ENCODE measurements around the gene ARMH3. TPM values are rescaled to one million over a fixed set of nuclear protein-coding genes. Genes with fewer than 3 reads are reported as not detected.
A peak's percentile ranks its signal among the peaks of the same experiment; 100 is the strongest.

The ARMH3 gene
- total and polyA plus RNA-seq, 8 donors: 3.5 to 29.0 (median 17.2) TPM

GRCh38 chr10:101851411-101852116 lies 204.4 kb downstream of the ARMH3 start:
- intact Hi-C loops (cut with DNase I; ENCODE audit: low total_unique reads): no loop called here
- Histone ChIP-seq H3K9me3 (no peaks in the 10 kb centered on the region), H3K27me3 (no peaks in the 10 kb centered on the region), H3K4me1 (peaks cover 0 to 13% (median 0%) of the 10 kb centered on the region in 4 donors), H3K36me3 (peaks cover 9 to 51% (median 37%) of the 10 kb centered on the region in 4 donors), H3K4me3 (no peak overlapping the region), H3K27ac (no peak overlapping the region)
- WGBS, 5 donors: 68 to 88% (median 75%) methylated on average over 4 of the region's 4 CpGs
- TF ChIP-seq POLR2AphosphoS5 (IDR thresholded peaks at IDR 0.05) (no peak), POLR2A (IDR thresholded peaks at IDR 0.05) (no peak), CTCF (IDR thresholded peaks at IDR 0.05) (no peak), EP300 (IDR thresholded peaks at IDR 0.05) (no peak)
- DNase-seq: no peak

- Histone ChIP-seq H3K36me3 (peaks cover 15 to 59% (median 45%) of the 10 kb centered on the region in 4 donors), H3K4me3 (no peak overlapping the region), H3K9me3 (no peaks in the 10 kb centered on the region), H3K27ac (no peak overlapping the region), H3K4me1 (peaks cover 0 to 13% (median 0%) of the 10 kb centered on the region in 4 donors), H3K27me3 (no peaks in the 10 kb centered on the region)
- 88 to 95% (median 93%) methylated on average over 3 of the region's 3 CpGs for WGBS, 5 donors
- no peak for DNase-seq
- intact Hi-C loops (cut with DNase I; ENCODE audit: low total_unique reads): no loop called here
- TF ChIP-seq POLR2AphosphoS5 (IDR thresholded peaks at IDR 0.05) (no peak), POLR2A (IDR thresholded peaks at IDR 0.05) (no peak), EP300 (IDR thresholded peaks at IDR 0.05) (no peak), CTCF (IDR thresholded peaks at IDR 0.05) (no peak)
Observed at GRCh38 chr10:101850749-101851148, 205.2 kb downstream of the ARMH3 start.

GRCh38 chr10:101848894-101849351 lies 207.1 kb downstream of the ARMH3 start:
- no peak for TF ChIP-seq POLR2A (IDR thresholded peaks at IDR 0.05)
- TF ChIP-seq CTCF (IDR thresholded peaks at IDR 0.05): no peak
- TF ChIP-seq EP300 (IDR thresholded peaks at IDR 0.05): no peak
- no peak for TF ChIP-seq POLR2AphosphoS5 (IDR thresholded peaks at IDR 0.05)
- intact Hi-C loops (cut with DNase I; ENCODE audit: low total_unique reads): no loop called here
- H3K27me3 ChIP-seq: no peaks in the 10 kb centered on the region
- H3K4me3 ChIP-seq: no peak overlapping the region
- WGBS, 5 donors: 61 to 83% (median 69%) methylated on average over 3 of the region's 3 CpGs
- H3K36me3 ChIP-seq: peaks cover 18 to 72% (median 54%) of the 10 kb centered on the region in 4 donors
- no peak overlapping the region for H3K27ac ChIP-seq
- H3K9me3 ChIP-seq: no peaks in the 10 kb centered on the region
- H3K4me1 ChIP-seq: peaks cover 0 to 20% (median 3%) of the 10 kb centered on the region in 4 donors
- peak in 1 of 2 donors; percentile 14 for DNase-seq

GRCh38 chr10:101848408-101848807 lies 207.6 kb downstream of the ARMH3 start:
- H3K4me1 ChIP-seq: peaks cover 0 to 25% (median 8%) of the 10 kb centered on the region in 4 donors
- H3K36me3 ChIP-seq: peaks cover 18 to 72% (median 54%) of the 10 kb centered on the region in 4 donors
- DNase-seq: peak in 1 of 2 donors; percentile 18
- TF ChIP-seq POLR2AphosphoS5 (IDR thresholded peaks at IDR 0.05): no peak
- no peak for TF ChIP-seq CTCF (IDR thresholded peaks at IDR 0.05)
- no peak for TF ChIP-seq EP300 (IDR thresholded peaks at IDR 0.05)
- TF ChIP-seq POLR2A (IDR thresholded peaks at IDR 0.05): no peak
- H3K27ac ChIP-seq: no peak overlapping the region
- no peaks in the 10 kb centered on the region for H3K27me3 ChIP-seq
- no peaks in the 10 kb centered on the region for H3K9me3 ChIP-seq
- intact Hi-C loops (cut with DNase I; ENCODE audit: low total_unique reads): no loop called here
- no peak overlapping the region for H3K4me3 ChIP-seq
- WGBS, 5 donors: 60 to 93% (median 78%) methylated on average over 4 of the region's 4 CpGs

All from stomach (tissue), 9 donors.